Duodenal mucosa (tissue), 2 donors: ENCODE measurements around the gene EPS8.
A peak's percentile ranks its signal among the peaks of the same experiment; 100 is the strongest.

ENCODE experiments used
- H3K27ac ChIP-seq: one replicate; pipeline ENCODE4 v1.7.0; 2013; ENCODE audit warnings: low read depth, low read length
- H3K27me3 ChIP-seq, 2 donors: one replicate each; pipeline ENCODE4 v1.7.0; 2013; ENCODE audit warnings: low read length in 2 of 2, control low read depth in 1 of 2; ENCODE audit not compliant: insufficient read depth in 2 of 2, control insufficient read depth in 1 of 2
- H3K36me3 ChIP-seq, 2 donors: one replicate each; pipeline ENCODE4 v1.7.0; 2013; ENCODE audit warnings: low read length in 2 of 2, control low read depth in 1 of 2; ENCODE audit not compliant: insufficient read depth in 2 of 2, control insufficient read depth in 1 of 2
- H3K4me1 ChIP-seq, 2 donors: one replicate each; pipeline ENCODE4 v1.7.0; 2013; ENCODE audit warnings: low read length in 2 of 2, control low read depth in 1 of 2; ENCODE audit not compliant: insufficient read depth in 2 of 2, control insufficient read depth in 1 of 2
- H3K4me3 ChIP-seq, 2 donors: one replicate each; pipeline ENCODE4 v1.7.0; 2013; ENCODE audit warnings: low read length in 2 of 2, low read depth in 1 of 2
- H3K9ac ChIP-seq, 2 donors: one replicate each; pipeline ENCODE4 v1.7.0; 2013; ENCODE audit warnings: low read length in 2 of 2, low read depth in 1 of 2
- H3K9me3 ChIP-seq, 2 donors: one replicate each; pipeline ENCODE4 v1.7.0; 2013; ENCODE audit warnings: low read length in 2 of 2, control low read depth in 1 of 2; ENCODE audit not compliant: control insufficient read depth in 1 of 2

EPS8 gene

DNA sequence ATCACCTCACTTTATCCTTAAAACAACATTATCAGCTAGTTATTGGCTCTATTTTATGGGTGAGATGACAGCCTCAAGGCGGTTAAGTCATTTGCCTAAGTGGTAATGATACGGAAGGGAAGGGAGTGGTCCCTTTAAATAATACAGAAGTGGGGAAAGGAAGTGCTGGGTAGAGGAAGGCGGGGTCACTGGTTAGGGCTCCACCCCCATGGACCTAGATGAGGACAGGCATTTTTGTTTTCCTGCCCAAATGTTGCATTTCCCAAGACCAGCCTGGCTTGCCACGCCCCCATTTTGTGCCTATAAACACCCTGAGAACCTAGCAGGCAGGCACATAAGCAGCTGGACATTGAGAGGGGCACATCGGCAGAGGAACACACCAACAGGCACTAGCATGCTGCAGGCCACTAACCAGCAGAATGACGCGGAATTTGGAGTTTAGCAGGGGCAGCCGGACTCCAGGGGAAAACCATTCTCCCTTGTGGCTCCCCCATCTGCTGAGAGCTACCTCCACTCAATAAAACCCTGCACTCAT lies 100.9 kb downstream of the EPS8 start:
- no peaks in the 10 kb centered on the region for H3K27me3 ChIP-seq
- peak overlapping the region in 1 of 2 donors; percentile 5 for H3K9ac ChIP-seq
- peak overlapping the region; percentile 50 for H3K27ac ChIP-seq
- peak overlapping the region; percentile 0 to 34 for H3K4me3 ChIP-seq
- H3K4me1 ChIP-seq = peaks cover 37 to 45% of the 10 kb centered on the region in 2 donors
- no peaks in the 10 kb centered on the region for H3K9me3 ChIP-seq
- H3K36me3 ChIP-seq = no peaks in the 10 kb centered on the region

DNA sequence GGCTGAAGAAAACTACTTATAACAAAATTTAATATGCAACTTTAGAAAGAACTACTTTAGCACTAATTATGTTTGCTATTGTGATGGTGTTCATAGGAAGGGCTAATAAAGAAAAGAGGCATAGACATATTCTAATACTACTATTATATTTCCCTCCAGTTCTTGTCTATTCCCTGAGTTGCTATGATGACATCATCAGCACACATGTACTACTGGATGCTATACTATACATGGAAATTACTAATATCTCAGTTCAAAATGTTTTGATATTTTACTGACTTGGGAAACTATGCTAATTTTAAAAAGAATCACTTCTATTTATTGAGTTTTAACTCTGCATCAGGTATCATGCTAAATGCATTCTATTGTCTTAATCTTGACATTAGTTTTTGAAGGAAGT lies 101.6 kb downstream of the EPS8 start:
- peak overlapping the region in 1 of 2 donors; percentile 0 for H3K4me3 ChIP-seq
- H3K9ac ChIP-seq = no peak overlapping the region
- no peaks in the 10 kb centered on the region for H3K27me3 ChIP-seq
- no peak overlapping the region for H3K27ac ChIP-seq
- no peaks in the 10 kb centered on the region for H3K36me3 ChIP-seq
- peaks cover 32 to 40% of the 10 kb centered on the region in 2 donors for H3K4me1 ChIP-seq
- no peaks in the 10 kb centered on the region for H3K9me3 ChIP-seq

DNA sequence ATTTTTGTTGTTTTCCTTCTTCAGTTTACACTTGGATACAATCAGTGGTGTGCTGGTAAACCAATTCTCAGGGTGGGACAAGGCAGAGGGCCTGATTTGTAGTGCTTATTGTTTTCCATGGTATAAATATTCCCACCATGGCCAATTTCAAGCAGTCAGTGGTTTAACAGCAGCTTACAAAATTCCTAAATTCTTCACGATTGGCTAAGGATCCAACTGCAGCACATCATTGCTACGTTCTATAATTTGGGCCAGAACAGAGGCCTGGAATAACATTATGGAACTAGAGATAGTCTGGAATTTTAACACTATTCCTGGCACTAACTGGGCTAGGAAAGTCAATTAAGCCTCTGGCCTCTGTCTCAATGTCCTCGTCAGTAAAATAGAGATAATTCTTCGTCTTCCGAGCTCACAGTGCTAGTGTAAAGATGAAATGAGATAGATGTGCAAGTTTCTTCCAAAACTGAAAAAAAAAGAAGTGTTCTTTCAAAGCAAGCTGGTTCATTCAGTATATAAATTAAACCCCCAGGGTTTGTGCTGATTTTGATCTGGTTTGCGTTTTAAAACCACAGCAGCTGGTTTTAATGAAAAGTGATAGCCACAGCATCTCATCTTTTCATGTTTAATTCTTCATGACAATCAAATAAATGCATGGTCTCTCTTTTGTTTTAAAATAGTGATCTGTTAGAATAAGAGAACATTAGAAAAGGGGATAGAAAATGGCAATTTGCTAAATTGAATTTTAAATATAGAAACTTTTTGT lies 104.1 kb downstream of the EPS8 start:
- H3K4me3 ChIP-seq = no peak overlapping the region
- H3K4me1 ChIP-seq = peaks cover 20 to 26% of the 10 kb centered on the region in 2 donors
- no peaks in the 10 kb centered on the region for H3K27me3 ChIP-seq
- no peak overlapping the region for H3K27ac ChIP-seq
- H3K36me3 ChIP-seq = no peaks in the 10 kb centered on the region
- no peaks in the 10 kb centered on the region for H3K9me3 ChIP-seq
- H3K9ac ChIP-seq = no peak overlapping the region

DNA sequence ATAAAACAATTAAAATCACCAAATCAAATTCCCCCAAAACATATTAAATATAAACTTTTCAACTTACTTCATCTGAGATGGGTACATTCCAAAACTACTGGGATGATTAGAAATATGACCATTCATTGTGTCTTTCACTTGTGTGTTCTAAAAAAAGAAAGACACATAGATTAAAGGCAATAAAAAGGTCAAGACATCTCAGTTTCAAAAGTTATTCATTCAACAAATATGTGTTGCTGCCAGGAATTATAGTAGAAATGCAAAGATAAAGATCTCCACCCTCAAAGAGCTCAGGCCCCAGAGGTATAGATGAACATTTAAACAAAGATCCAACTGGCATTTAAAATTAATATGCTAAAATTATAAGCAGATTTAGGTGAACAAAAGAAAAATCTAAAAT lies 106.4 kb downstream of the EPS8 start:
- H3K4me3 ChIP-seq = no peak overlapping the region
- H3K36me3 ChIP-seq = no peaks in the 10 kb centered on the region
- no peak overlapping the region for H3K27ac ChIP-seq
- H3K27me3 ChIP-seq = no peaks in the 10 kb centered on the region
- H3K9ac ChIP-seq = no peak overlapping the region
- peaks cover 3 to 5% of the 10 kb centered on the region in 2 donors for H3K4me1 ChIP-seq
- no peaks in the 10 kb centered on the region for H3K9me3 ChIP-seq

DNA sequence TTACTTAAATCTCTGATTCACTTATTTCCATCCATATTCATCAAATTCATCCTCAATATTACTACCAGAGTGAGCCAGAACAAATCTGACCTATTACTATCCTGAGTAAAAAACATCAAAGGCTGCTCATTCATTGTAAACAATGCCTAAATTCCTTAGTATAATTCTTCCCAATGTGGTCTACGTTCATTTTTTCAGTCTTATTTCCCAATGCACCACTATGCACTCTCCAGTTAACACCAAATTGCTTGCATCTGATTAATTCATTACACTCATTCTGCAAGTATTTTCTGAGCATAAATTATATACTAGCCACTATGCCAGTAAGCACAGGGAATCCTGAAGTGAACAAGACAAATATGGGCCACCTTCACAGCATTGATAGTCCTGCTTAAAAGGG lies 110.0 kb downstream of the EPS8 start:
- no peaks in the 10 kb centered on the region for H3K4me1 ChIP-seq

DNA sequence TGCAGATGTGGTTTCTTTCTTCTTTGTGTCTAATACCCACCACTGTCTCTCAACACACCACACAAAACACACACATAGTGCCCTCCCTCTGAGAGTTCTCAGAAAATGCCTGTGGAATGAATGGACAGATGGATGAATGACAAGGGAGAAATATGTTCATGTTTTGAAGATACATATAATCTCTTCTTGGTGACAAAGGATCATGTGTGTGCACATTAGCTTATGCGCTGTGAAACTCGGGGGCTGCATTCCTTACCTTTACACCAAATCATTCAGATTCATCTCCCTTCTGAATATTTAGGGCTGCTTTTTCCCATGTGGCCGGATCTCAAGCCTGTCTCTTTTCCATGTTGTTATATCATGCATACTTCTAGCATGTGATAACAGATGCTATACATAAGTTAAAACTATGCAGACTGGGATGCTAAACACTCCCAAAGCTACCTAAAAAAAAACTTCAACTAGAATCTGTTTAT lies 111.4 kb downstream of the EPS8 start:
- Histone ChIP-seq H3K4me3 (no peak overlapping the region), H3K27ac (no peak overlapping the region), H3K27me3 (no peaks in the 10 kb centered on the region), H3K4me1 (no peaks in the 10 kb centered on the region), H3K36me3 (peaks cover 0 to 7% of the 10 kb centered on the region in 2 donors), H3K9ac (no peak overlapping the region), H3K9me3 (no peaks in the 10 kb centered on the region)

More for the DNA sequence above, 110.0 kb downstream of the EPS8 start:
- Histone ChIP-seq H3K27ac (no peak overlapping the region), H3K9ac (no peak overlapping the region), H3K9me3 (no peaks in the 10 kb centered on the region), H3K36me3 (peaks cover 0 to 7% of the 10 kb centered on the region in 2 donors), H3K4me3 (no peak overlapping the region), H3K27me3 (no peaks in the 10 kb centered on the region)

DNA sequence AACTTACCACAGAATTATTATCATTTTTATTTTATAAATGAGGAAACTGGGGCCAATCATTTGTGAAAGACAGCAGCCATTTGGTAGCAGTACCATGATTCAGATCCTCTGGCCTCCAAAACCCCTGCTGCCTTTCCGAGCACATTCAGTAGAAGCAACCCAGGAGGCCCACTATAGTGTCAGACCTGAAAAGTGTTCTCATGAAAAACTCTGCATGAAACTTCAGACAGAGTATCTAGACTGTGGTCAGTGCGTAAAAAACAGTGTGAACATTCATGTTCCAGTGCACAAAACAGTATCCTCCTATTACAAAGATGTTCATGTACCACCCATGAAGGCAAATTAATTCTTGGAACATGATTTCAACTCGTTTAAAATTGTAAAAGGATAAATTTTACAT lies 112.0 kb downstream of the EPS8 start:
- no peak overlapping the region for H3K27ac ChIP-seq
- H3K9me3 ChIP-seq = no peaks in the 10 kb centered on the region
- no peak overlapping the region for H3K4me3 ChIP-seq
- H3K27me3 ChIP-seq = no peaks in the 10 kb centered on the region
- H3K9ac ChIP-seq = no peak overlapping the region
- peaks cover 0 to 7% of the 10 kb centered on the region in 2 donors for H3K36me3 ChIP-seq
- H3K4me1 ChIP-seq = no peaks in the 10 kb centered on the region

DNA sequence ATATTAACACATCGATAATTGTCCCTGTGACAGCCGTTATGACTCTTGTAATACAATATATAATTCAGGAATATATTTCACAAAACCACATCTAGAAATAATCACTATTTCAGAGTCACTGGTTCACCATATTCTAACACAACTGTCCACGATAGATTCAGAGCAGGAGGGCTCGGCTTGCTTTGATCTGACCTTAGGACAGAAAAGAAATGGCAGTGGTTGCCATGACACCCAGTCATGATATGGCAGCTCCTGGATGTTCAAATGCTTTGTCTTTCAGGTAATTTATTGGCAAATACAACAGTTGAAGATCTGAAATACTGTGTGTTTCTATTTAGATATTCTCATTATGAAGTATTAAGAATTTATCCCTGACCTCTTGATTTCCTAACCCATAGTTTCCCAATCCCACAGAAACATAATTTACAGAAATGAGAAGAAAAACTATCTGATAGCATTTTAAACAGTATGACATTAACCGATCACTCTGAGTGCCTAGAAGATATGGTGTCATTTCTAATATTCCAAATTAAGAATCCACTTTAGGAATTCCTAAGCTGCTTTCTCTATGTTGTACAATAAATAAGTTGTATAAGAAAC lies 116.4 kb downstream of the EPS8 start:
- Histone ChIP-seq H3K27me3 (no peaks in the 10 kb centered on the region), H3K36me3 (peaks cover 0 to 12% of the 10 kb centered on the region in 2 donors), H3K9ac (no peak overlapping the region), H3K9me3 (no peaks in the 10 kb centered on the region), H3K4me1 (no peaks in the 10 kb centered on the region), H3K27ac (no peak overlapping the region), H3K4me3 (no peak overlapping the region)

DNA sequence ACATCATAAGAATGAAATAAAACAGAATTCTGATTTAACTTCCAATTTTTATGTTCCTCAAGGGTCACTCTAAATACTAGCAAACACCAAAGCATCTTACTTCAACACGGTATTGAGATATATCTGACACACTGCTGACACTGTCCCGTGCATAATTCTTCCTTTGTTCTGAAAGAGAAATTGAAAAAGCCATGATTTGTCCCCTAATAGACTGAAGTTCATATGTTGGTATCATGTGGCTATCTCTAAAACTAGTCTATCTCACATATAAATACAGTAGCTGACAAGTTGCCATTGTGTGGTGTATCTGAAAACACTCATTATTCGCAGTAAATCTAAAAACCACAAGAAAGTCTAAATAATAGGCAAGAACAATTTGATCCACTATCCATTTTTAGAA lies 118.4 kb downstream of the EPS8 start:
- Histone ChIP-seq H3K27me3 (no peaks in the 10 kb centered on the region), H3K9me3 (no peaks in the 10 kb centered on the region), H3K9ac (no peak overlapping the region), H3K4me1 (no peaks in the 10 kb centered on the region), H3K4me3 (no peak overlapping the region), H3K36me3 (peaks cover 2 to 10% of the 10 kb centered on the region in 2 donors), H3K27ac (no peak overlapping the region)

DNA sequence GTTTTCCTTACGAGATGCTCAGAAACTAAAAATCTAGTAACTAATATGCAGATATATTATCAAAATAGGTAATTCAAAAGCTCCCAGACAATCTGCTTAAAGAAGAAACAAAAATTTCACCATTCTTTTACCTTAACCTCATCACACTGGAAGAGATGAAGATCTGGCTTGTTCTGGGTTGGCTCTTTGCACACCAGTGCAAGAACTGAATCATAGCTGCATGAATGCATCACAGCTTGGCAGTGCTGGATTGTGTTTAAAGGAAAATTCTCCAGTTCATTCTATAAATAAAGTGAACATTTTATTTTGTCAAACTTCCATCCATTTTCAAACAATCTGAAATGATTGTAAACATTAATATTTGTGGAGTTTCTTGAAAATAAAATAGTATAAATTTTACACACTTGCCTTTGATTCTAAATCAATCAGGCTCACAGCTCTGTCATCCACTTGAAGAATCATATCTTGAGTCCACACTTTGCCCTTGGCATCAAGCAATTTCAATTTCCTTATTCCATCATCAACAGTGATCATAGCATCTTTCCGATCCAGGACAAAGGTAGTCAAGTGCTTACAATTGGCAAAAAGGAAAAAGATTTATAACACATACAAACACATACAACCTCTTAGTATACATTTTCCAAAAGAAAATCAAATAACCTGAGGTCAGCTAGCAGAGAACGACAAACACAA lies 119.8 kb downstream of the EPS8 start:
- H3K27ac ChIP-seq = no peak overlapping the region

More for the DNA sequence above, 119.8 kb downstream of the EPS8 start:
- Histone ChIP-seq H3K9ac (no peak overlapping the region), H3K4me1 (no peaks in the 10 kb centered on the region), H3K4me3 (no peak overlapping the region), H3K9me3 (no peaks in the 10 kb centered on the region), H3K36me3 (peaks cover 5 to 12% of the 10 kb centered on the region in 2 donors), H3K27me3 (no peaks in the 10 kb centered on the region)
